Heart left ventricle (tissue), 16 donors: ENCODE measurements around the gene ANKRD22. TPM values are rescaled to one million over a fixed set of nuclear protein-coding genes. Genes with fewer than 3 reads are reported as not detected.

Source experiments
- ATAC-seq, 4 donors: fragments of 200-7000 bp; cut with Tn5 transposase; one replicate each; pipeline ENCODE4 v1.9.1; 2020 to 2022; ENCODE audit warnings: moderate library complexity in 4 of 4, mild to moderate bottlenecking in 3 of 4, moderate number of reproducible peaks in 1 of 4
- DNase-seq, 5 donors: peaks; one replicate each; pipeline ENCODE4 v3.0.0-alpha.2; 2020
- H3K27ac ChIP-seq, 12 donors: fragments of 200-600 bp; sonication (generic) in 4 of 12; one replicate each; pipeline versions ENCODE4 v1.5.0 to v1.8.0; 2016 to 2022; ENCODE audit warnings: mild to moderate bottlenecking in 2 of 12
- H3K27me3 ChIP-seq, 9 donors: fragments of 200-600 bp; sonication (generic) in 2 of 9; one replicate each; pipeline versions ENCODE4 v1.5.1 to v1.8.0; 2016 to 2022; ENCODE audit warnings: mild to moderate bottlenecking in 3 of 9
- H3K36me3 ChIP-seq, 9 donors: fragments of 200-600 bp; sonication (generic) in 2 of 9; one replicate each; pipeline versions ENCODE4 v1.5.0 to v1.8.0; 2018 to 2022; ENCODE audit warnings: mild to moderate bottlenecking in 2 of 9
- H3K4me1 ChIP-seq, 12 donors: fragments of 200-600 bp; sonication (generic) in 4 of 12; one replicate each; pipeline versions ENCODE4 v1.5.0 to v1.8.0; 2016 to 2022; ENCODE audit warnings: mild to moderate bottlenecking in 3 of 12
- H3K4me3 ChIP-seq, 12 donors: fragments of 200-600 bp; sonication (generic) in 4 of 12; one replicate each; pipeline versions ENCODE4 v1.5.0 to v1.8.0; 2017 to 2022; ENCODE audit warnings: mild to moderate bottlenecking in 9 of 12, moderate library complexity in 4 of 12
- H3K9me3 ChIP-seq, 12 donors: fragments of 200-600 bp; sonication (generic) in 4 of 12; one replicate each; pipeline versions ENCODE4 v1.5.0 to v1.8.0; 2016 to 2022; ENCODE audit warnings: mild to moderate bottlenecking in 1 of 12
- CTCF ChIP-seq, 12 donors: fragments of 200-600 bp; sonication (generic) in 4 of 12; IDR thresholded peaks; one replicate each; pipeline versions ENCODE4 v1.5.0 to v1.8.0; 2018 to 2022; ENCODE audit warnings: antibody characterized with exemption in 12 of 12, mild to moderate bottlenecking in 5 of 12
- POLR2A ChIP-seq, 2 donors: fragments of 450-650 bp; IDR thresholded peaks; one replicate each; pipeline ENCODE4 v1.6.1; 2017; ENCODE audit warnings: antibody characterized with exemption in 2 of 2, mild to moderate bottlenecking in 2 of 2, moderate library complexity in 2 of 2
- WGBS, 4 donors: extraction: QIAGEN DNeasy Blood & Tissue Kit in 2 of 4; methylation state at CpG; one replicate each; pipeline versions ENCODE4 v1.1.5 to v1.1.7; 2013 to 2018; 5-methylcytosine and 5-hydroxymethylcytosine counted together
- intact Hi-C, 10 donors: fragments of 100-400 bp; cut with DNase I; formaldehyde crosslinking; loops; one replicate each; pipeline versions ENCODE4 v1.11.1 to v1.14.2; 2022
- polyA plus RNA-seq, 2 donors: library from polyadenylated mRNA; stranded (reverse); fragments of 200-250 nt; gene quantifications; one replicate each; pipeline ENCODE4 v1.2.3, GENCODE V29; 2013
- total RNA-seq, 9 donors: library from RNA; depleted of rRNA in 2 of 9; stranded (reverse); fragments of >200 nt in 2 of 9; fragmentation: NEBNext Ultra II Directional in 3 of 9; extraction: Animal tissue kit (Norgen Biotek cat#: 25700) in 3 of 9; gene quantifications; one replicate each; pipeline versions ENCODE4 v1.1.0 to v1.2.4, GENCODE V29; 2016 to 2023
- donor health status: ischemic (EF 13 %, LVEDD 7.1; RV severe dilation, severe dysfunction).
- donor health status: healthy with polysubstance abuse.
- donor health status: DM: no; HTN: yes; CAD: no.
- donor health status: DM: no; HTN: no; CAD: no.
- donor health status: ischemic (EF 25% LVEDD 6.9; RV normal size, moderate dysfunction).
- donor health status: ischemic (EF 25% LVEDD 5.7; RV mildly dilated, moderate dysfunction).
- donor health status: healthy.
- donor health status: DM: yes; HTN: yes; CAD: no.
- donor health status: ischemic (EF 35%, LVEDD 5.7; RV mildly dilated, moderate dysfunction).
- donor health status: nonischemic (EF 11% LVEDD 7.7; RV severe dilation, severe dysfunction).
- donor health status: DM: yes; HTN: yes; CAD: no.
- donor health status: PGD.
- donor health status: ischemic (EF 29% LVEDD 5.4; RV normal size, mild dysfunction).
- donor health status: nonischemic (EF 23%, LVEDD 6.1; RV moderate dilation, normal function).

Gene ANKRD22
- total and polyA plus RNA-seq, 11 donors, result 0.12 to 5.9 (median 0.52) TPM; not detected in 8

- TF ChIP-seq CTCF (IDR thresholded peaks at IDR 0.05) (no peak), POLR2A (IDR thresholded peaks at IDR 0.05) (no peak)
- H3K27ac ChIP-seq, result no peak overlapping the region
- intact Hi-C loops, result loop anchor here in 1 of 10 donors (10.0 kb wide), 1 partner anchor 109 kb away; no protein-coding TSS in a partner anchor
- H3K27me3 ChIP-seq, result peaks cover 0 to 4% (median 0%) of the 10 kb centered on the region in 9 donors
- 95 to 99% (median 97%) methylated on average over 2 of the region's 2 CpGs for WGBS, 4 donors
- no peak overlapping the region for H3K4me3 ChIP-seq
- H3K36me3 ChIP-seq, result no peaks in the 10 kb centered on the region
- H3K9me3 ChIP-seq, result no peaks in the 10 kb centered on the region
- ATAC-seq (no peak), DNase-seq (no peak)
- H3K4me1 ChIP-seq, result no peaks in the 10 kb centered on the region
These were observed 48.0 kb downstream of the ANKRD22 start for GRCh38 chr10:88803641-88804040.

- no peak within 1 kb of the TSS for H3K27ac ChIP-seq
- ATAC-seq (no peak), DNase-seq (no peak)
- peaks cover 0 to 4% (median 0%) of the 10 kb centered on the region in 9 donors for H3K27me3 ChIP-seq
- H3K36me3 ChIP-seq, result no peaks in the 10 kb centered on the region
- no peak within 1 kb of the TSS for H3K4me3 ChIP-seq
- H3K4me1 ChIP-seq, result no peaks in the 10 kb centered on the region
- TF ChIP-seq POLR2A (IDR thresholded peaks at IDR 0.05) (no peak), CTCF (IDR thresholded peaks at IDR 0.05) (no peak)
- H3K9me3 ChIP-seq, result no peaks in the 10 kb centered on the region
- intact Hi-C loops, result loop anchor here in 1 of 10 donors (10.0 kb wide), 1 partner anchor 108 kb away; no protein-coding TSS in a partner anchor
- WGBS, 4 donors, result 85 to 89% (median 86%) methylated on average over 2 of the region's 2 CpGs
These were observed 48.9 kb downstream of the ANKRD22 start, which contains the start of gene LIPM for GRCh38 chr10:88802523-88803285. LIPM (plus strand) TSS chr10:88802730; CDS start chr10:88802897, 167 bp downstream.

GRCh38 chr10:88800152-88801125 is 51.2 kb downstream of the ANKRD22 start:
- no peaks in the 10 kb centered on the region for H3K36me3 ChIP-seq
- no peaks in the 10 kb centered on the region for H3K9me3 ChIP-seq
- DNase-seq (no peak), ATAC-seq (no peak)
- intact Hi-C loops, result loop anchor here in 1 of 10 donors (10.0 kb wide), 1 partner anchor 106 kb away; no protein-coding TSS in a partner anchor
- H3K4me1 ChIP-seq, result no peaks in the 10 kb centered on the region
- TF ChIP-seq POLR2A (IDR thresholded peaks at IDR 0.05) (no peak), CTCF (IDR thresholded peaks at IDR 0.05) (no peak)
- H3K4me3 ChIP-seq, result no peak overlapping the region
- WGBS, 4 donors, result 76 to 82% (median 79%) methylated on average over 2 of the region's 2 CpGs
- H3K27ac ChIP-seq, result no peak overlapping the region
- peaks cover 0 to 4% (median 0%) of the 10 kb centered on the region in 9 donors for H3K27me3 ChIP-seq
